Kidney tubule cell (primary cell): Measurements from ENCODE around the gene TMEM114.

ENCODE experiments used
- DNase-seq: peaks from one replicate; pipeline ENCODE4 v3.0.0-alpha.2; 2018; ENCODE audit warnings: low spot score

The TMEM114 gene

DNA sequence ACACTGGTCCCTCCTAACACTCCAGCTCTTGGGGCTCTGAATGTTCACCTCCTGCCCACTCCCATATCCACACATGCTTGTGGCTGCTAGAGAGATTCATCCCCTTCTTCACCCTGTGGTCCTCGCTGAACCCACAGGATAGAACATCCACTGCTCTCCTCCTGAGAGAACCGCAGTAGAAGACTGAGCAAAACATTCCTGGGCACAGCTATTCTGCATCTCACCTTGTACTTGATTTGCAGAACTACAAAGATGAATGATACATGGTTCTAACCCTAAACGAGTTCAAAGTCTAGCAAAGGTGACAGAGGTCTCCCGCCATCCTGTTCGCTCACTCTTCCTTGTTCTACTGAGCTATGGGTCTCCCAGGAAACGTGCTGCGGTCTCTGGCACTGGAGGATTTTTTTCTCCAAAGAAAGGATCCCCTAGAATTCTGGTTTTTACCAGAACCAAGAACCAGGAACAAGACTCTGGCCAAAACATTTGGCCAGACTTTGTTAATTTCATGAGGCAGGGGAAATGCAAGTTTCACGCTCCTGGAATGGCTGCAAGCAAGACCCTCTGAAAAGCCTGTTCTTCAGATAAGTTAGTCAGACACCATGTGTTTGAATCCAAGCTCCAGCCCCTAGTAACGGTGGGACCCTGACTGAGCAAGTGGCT is 39.5 kb downstream of the TMEM114 start:
- no peak for DNase-seq

DNA sequence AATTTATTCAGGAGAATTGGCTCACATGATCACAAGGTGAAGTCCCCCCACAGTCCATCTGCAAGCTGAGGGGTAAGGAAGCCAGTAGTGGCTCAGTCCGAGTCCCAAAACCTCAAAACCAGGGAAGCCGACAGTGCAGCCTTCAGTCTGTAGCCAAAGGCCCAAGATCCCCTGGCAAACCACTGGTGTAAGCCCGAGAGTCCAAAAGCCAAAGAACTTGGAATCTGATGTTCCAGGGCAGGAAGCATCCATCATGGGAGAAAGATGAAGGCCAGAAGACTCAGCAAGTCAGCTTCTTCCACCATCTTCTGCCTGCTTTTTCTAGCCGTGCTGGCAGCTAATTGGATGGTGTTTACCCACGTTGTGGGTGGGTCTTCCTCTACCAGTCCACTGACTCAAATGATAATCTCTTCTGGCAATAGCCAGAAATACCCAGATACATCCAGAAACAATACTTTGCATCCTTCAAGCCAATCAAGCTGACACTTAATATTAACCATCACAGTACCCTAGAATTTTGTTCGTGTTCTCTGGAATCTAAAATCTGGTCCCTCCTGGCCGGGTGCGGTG is 40.4 kb downstream of the TMEM114 start:
- no peak for DNase-seq

DNA sequence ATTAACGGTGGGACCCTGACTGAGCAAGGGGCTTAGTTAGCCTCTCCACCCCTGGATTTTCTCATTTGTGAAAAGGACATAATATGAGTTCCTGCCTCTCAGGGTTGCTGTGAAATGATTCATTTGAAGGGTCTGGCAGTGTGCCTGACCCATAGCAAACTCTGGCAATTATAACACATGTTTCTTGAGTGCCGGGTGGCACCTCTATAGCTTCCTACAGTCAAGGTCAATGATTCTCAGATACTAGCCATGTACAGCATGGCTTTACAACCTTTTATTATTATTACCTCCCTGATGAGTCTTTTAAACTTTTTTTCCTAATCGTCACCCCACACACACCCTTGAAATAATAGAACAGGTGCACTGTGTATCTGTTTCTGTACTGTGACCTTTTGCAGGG is 42.1 kb downstream of the TMEM114 start:
- no peak for DNase-seq

DNA sequence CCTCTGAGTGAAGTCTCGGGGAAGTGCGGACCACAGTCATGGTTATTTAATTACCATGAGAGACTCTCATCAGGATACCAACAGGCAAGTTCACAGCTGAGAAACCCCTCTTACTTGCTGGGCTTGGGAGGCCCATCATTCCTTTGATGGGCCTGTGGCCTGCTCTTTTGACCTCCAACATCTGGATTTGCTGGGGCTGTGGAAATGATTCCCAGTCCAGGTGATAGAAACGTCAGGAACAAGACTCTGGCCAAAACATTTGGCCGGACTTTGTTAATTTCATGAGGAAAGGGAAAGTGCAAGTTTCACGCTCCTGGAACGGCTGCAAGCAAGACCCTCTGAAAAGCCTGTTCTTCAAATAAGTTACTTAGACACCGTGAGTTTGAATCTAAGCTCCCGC is 42.5 kb downstream of the TMEM114 start:
- no peak for DNase-seq

DNA sequence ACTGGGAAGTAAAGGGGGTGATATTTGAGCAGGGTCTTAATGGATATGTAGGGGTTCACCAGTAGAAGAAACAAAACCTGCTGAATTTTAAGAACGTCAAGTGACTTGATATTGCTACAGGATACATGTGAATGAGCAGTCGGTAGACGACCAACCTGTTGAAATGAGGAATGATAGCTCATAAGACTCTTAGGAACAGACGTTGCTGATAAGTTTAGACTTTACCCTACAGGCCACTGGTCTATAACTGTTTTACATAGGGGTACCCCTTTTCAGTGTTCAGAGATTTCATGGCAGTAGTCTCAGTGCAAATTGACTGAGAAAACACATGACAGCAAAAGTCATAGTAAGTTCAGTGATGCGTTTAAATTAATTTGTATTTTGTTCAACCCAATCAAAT is 45.9 kb downstream of the TMEM114 start:
- DNase-seq = no peak

DNA sequence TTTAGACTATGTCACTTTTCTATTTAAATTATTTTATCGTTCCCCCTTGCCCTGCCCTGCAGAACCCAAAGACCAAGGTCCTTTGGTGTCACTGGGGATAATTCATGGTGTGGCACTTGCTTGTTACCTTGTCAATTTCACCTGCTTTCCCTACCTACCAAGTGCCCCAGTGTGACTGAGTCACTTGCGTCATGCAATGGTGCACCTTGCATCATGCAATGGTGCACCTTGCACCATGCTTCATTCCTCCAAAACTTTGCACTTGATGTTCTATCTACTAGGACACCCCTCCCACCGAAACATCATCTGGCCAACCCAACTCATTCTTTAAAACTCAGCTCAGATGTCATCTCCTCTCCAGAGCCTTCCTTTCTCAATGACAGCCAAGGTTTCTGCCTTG is 47.1 kb downstream of the TMEM114 start:
- DNase-seq = no peak

DNA sequence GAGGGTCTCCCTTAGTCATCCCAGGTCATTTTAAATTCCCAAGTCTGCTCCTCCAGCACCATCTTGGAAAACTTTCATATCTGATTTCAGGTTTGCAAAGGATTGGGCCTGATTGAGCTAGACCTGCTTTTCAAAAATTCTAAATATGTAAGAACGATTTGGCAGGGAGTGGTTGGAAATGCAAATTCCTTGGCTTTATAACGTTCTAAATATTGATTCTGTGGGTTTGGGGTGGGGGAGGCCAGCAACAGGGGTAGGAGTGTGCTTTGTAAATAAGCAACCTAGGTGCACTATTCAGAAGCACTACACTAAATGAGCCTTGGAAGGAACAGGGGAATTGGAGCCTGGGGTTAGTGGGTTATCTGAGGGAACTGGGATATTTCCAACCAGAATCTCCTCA is 47.9 kb downstream of the TMEM114 start:
- DNase-seq = no peak

DNA sequence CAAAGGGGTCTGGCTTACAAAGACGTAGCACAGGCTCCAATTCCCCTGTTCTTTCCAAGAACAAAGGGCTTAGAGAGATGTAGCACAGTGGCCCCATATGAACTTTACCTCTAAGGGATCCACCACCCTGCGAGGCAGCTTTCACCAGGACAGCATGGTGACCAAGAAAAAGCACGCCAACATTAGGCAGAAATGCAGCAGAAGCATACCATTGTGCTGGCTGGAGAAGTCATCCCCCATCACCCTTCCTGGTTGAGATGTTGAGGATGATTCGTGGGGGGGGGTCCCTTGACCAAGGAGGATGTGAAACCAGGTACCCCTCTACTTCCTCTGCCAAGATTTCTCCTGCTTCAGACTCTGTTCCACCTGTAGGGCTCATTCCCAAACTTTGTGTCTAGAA is 48.4 kb downstream of the TMEM114 start:
- DNase-seq = no peak

DNA sequence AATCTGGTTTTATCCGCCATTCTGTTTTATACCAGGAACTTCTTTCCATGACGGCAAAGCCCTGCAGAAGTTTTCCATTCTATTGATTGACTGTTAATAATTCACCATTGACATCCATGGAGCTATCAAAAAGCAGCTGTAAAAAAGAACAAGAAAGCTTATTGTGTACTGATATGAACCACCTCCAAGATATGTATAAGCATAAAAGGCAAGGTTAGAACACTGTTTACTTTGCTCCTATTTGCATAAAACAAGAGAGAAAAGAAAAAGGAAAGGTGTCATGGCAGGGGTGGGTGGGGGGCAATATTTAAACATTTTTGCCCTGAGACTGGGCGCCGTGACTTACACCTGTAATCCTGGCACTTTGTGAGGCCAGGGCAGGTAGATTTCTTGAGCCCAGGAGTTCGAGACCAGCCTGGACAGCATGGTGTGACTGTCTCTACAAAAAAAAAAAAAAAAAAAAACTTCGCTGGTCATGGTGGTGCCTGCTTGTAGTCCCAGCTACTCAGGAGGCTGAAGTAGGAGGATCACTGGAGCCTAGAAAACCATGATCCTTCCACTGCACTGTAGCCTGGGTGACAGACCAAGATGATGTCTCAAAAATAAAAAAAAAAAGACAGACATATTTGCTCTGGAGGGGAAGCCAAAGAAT is 52.5 kb downstream of the TMEM114 start:
- DNase-seq = no peak

DNA sequence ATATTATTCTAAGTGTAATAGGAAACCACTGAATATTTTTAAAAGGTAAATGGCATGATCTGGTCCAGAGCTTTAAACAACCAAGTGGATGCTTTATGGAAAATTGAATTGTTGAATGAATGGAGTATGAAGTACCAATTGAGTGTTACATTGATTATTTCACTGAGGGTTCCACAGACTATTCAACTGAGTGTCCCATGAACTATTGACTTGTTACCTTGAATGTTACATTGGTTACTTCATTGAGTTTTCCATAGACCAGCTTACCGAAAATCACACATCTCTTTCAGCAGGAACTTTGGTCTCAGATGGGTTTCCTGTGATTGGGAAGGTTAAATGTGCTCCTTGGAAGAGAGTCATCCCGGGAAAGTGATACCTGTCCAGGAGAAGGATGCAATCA is 56.8 kb downstream of the TMEM114 start:
- DNase-seq = no peak

DNA sequence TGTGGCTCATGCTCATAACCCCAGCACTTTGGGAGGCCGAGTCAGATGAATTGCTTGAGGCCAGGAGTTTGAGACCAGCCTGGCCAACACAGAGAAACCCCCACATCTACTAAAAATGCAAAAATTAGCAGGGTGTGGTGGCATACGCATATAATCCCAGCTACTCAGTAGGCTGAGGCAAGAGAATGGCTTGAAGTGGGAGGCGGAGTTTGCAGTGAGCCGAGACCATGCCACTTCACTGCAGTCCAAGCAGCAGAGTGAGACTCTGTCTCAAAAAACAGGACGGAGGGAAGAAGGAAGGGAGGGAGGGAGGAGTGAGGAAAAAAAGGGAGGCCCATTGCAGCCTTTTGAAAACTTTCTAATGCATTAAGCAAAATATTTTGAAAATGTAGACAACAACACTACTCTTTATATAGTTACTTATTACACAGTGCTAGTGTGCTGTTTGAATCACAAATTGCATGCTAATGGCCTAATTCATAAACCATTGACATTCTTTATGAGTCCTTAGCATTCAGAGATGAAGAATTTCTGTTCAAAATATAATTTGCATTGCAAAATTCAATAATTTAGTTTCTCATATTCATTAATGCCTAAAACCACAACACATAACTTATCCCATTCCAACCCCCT is 59.4 kb downstream of the TMEM114 start:
- no peak for DNase-seq

DNA sequence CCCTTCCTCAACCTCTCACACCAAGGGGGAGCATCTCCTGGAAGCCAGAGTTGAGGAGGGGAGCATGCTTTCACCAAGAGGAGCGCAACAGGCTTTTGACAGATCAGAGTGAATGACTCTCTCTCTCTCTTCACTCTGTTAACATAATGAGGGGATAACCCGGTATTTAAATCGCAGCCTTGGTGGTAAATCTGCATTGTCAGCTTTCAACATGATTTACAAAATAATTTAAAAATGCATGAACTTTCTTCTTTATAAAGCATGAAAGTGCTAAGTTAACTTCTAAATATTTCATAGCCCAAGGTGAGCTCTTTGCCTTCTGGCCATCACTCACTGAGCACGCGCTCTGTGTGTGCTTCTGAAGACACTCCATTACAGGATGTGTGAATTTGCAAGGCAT is 61.8 kb downstream of the TMEM114 start:
- DNase-seq = no peak

DNA sequence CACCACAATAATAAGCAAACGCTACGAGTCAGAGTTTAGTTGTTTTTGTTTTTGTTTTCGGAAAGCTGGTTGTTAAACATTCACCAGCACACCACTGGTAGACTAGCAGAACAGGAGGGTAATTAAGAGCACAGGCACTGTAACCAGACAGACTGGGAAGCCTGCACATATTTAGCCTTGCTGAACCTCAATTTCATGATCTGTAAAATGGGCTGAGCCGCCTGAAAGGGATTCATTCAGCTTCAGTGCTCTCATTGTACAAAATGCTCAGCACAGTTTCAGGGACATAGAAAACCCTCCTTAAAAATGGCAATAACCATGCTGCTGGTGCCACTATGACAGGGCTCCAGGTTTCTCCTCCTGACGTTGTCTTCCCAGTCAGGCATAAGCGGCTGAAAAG is 66.4 kb downstream of the TMEM114 start:
- DNase-seq = no peak

DNA sequence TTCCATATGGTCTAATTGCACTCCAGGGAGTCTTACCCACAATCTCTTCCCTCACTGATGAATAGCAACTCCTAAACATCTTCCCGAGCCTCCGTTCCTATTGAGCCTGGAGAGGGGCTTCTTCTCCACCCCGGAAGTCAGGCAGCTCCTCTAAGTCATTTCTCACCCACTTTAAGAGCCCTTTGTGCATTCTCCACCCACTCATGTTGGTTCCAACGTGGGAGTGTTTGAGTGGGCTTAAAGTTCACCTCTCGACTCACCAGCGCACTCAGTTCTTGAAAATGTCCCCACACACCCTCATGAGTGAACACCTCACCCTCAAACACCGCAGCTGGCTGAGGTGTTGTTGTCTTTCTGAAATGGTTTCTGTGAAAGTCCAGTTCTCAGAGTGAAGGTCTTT is 67.6 kb downstream of the TMEM114 start:
- no peak for DNase-seq

DNA sequence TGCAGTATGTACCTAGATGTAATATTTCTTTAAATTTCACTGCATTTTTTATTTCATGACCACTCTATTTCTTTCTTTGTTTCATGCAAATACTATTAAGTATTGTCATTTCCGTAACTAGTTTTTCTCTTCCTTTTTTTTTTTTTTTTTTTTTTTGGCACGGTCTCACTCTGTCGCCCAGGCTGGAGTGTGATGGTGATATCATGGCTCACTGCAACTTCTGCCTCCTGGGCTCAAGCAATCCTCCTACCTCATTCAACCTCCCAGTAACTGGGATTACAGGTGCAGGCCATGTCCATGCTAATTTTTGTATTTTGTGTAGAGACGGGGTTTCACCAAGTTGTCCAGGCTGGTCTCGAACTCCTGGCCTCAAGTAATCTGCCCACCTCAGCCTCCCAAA is 70.7 kb downstream of the TMEM114 start:
- DNase-seq = no peak
